DND-41 (cell line): ENCODE data around the gene ELOVL6.

ENCODE experiments used
- EZH2 ChIP-seq: IDR thresholded peaks from 3 replicates; pipeline ENCODE4 v1.6.1; 2012; ENCODE audit warnings: borderline replicate concordance, low read depth, mild to moderate bottlenecking, moderate library complexity, low read length, inconsistent platforms; ENCODE audit not compliant: severe bottlenecking
- TF ChIP-seq, protein P1 (sequence below): IDR thresholded peaks from 2 replicates; pipeline ENCODE4 v1.5.1; 2012; ENCODE audit warnings: borderline replicate concordance, low read length, moderate library complexity, mild to moderate bottlenecking; ENCODE audit not compliant: poor library complexity, severe bottlenecking; ENCODE audit errors: extremely low read depth

DNA sequence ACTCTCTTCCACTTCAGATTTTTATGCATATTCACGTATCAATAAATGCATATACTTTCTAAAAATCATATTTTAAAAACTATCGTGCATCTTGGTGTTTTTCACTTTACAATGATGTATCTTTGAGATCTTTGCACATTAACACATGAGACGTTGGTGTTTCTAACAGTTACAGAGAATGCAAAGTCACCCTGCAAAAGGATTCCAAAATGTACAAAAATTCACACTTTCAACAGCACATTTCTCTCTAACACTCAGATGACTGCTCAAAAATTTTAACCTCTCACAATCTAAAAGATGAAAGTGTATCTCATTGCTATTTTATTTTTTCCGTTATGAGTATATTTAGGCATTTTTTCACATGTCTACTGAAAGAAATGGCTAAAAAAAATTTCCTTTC lies 38.9 kb downstream of the ELOVL6 start:
- TF ChIP-seq, protein P1, sequence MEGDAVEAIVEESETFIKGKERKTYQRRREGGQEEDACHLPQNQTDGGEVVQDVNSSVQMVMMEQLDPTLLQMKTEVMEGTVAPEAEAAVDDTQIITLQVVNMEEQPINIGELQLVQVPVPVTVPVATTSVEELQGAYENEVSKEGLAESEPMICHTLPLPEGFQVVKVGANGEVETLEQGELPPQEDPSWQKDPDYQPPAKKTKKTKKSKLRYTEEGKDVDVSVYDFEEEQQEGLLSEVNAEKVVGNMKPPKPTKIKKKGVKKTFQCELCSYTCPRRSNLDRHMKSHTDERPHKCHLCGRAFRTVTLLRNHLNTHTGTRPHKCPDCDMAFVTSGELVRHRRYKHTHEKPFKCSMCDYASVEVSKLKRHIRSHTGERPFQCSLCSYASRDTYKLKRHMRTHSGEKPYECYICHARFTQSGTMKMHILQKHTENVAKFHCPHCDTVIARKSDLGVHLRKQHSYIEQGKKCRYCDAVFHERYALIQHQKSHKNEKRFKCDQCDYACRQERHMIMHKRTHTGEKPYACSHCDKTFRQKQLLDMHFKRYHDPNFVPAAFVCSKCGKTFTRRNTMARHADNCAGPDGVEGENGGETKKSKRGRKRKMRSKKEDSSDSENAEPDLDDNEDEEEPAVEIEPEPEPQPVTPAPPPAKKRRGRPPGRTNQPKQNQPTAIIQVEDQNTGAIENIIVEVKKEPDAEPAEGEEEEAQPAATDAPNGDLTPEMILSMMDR = no peak
- no peak for TF ChIP-seq EZH2
